Measurements from ENCODE around the gene TSHZ1.
"Not testable (repeated sequence)": the region's sequence is repeated elsewhere in the genome, so short reads cannot be mapped to it uniquely, and the experiment has no call there.

Gene TSHZ1

GRCh38 chr18:75322206-75322605 lies 111.6 kb downstream of the TSHZ1 start:
- no peak for DNase-seq (ENCODE audit: low read depth)
- TF ChIP-seq CTCF (IDR thresholded peaks at IDR 0.05; ENCODE audit: low read depth, low read length, missing control alignments): no peak
- in situ Hi-C loops (cut with HindIII; ENCODE audit: low sequenced_read_pairs): no loop called here
- H3K4me3 ChIP-seq (ENCODE audit: low read depth, low read length): no peak overlapping the region

- in situ Hi-C loops (cut with HindIII; ENCODE audit: low sequenced_read_pairs): no loop called here
- DNase-seq (ENCODE audit: low read depth): no peak
- TF ChIP-seq CTCF (IDR thresholded peaks at IDR 0.05; ENCODE audit: low read depth, low read length, missing control alignments): no peak
- no peak overlapping the region for H3K4me3 ChIP-seq (ENCODE audit: low read depth, low read length)
Observed at GRCh38 chr18:75323821-75324585, 113.4 kb downstream of the TSHZ1 start.

DNA sequence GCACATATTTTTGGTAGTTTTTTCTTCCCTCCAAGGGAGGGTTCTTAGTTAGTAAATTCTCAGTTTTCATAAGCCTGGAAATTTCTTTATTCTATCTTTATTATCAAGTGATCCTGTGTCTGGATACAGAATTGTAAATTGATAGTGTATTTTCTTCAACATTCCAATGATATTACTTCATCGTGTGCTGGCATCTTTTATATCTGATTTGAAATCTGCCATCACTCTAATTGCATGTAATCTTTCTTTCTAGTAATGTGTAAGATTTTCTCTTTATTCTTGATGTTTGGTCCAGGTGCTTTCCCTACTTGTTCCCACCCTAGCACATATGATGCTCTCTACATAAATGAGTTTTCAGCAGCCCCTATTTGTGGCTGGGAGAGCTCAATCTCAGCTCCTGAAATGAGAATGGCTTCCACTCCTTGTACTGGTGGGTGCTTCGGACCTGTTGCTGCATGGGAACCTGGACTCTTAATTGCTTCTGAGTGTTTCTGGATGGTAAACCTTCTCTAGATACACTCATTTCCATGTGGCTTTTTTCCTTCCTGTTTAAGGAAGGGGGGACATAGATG lies 114.2 kb downstream of the TSHZ1 start:
- in situ Hi-C loops (cut with HindIII; ENCODE audit: low sequenced_read_pairs): no loop called here
- no peak for DNase-seq (ENCODE audit: low read depth)
- no peak for TF ChIP-seq CTCF (IDR thresholded peaks at IDR 0.05; ENCODE audit: low read depth, low read length, missing control alignments)
- H3K4me3 ChIP-seq (ENCODE audit: low read depth, low read length): no peak overlapping the region

DNA sequence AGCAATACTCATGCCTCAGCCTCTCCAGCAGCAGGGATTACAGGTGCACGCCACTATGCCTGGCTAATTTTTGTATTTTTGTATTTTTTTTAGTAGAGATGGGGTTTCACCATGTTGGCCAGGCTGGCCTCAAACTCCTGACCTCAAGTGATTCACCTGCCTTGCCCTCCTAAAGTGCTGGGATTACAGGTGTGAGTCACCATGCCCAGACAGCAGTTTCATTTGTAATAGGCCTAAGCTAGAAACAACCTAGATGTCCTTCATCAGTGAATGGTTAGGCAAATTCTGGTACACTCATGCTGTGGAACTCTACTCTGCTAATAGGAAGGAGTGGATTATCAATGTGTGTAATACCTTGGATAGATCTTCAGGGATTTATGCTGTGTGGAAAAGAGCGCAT lies 119.2 kb downstream of the TSHZ1 start:
- DNase-seq (ENCODE audit: low read depth); H3K4me3 ChIP-seq (ENCODE audit: low read depth, low read length); in situ Hi-C loops (cut with HindIII; ENCODE audit: low sequenced_read_pairs): not testable (repeated sequence)

DNA sequence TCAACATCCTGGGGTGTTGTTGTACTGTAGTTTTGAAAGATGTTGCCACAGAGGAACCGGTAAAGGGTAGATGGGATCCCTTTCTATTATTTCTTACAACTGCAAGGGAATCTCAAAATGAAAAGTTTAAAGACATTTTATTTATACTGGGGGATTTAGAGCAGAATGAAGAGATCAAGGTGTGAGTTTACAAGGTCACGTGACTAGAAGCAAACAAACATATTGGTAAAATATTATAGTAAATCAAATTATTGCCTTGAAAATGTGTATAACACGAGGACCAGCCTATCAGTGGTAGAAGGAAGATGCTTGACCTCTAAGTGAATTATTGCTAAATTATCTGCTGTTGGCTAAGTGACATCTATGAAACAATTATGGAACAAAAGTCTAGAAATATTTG lies 119.7 kb downstream of the TSHZ1 start:
- DNase-seq (ENCODE audit: low read depth): no peak
- no peak for TF ChIP-seq CTCF (IDR thresholded peaks at IDR 0.05; ENCODE audit: low read depth, low read length, missing control alignments)
- H3K4me3 ChIP-seq (ENCODE audit: low read depth, low read length): no peak overlapping the region
- in situ Hi-C loops (cut with HindIII; ENCODE audit: low sequenced_read_pairs): no loop called here

DNA sequence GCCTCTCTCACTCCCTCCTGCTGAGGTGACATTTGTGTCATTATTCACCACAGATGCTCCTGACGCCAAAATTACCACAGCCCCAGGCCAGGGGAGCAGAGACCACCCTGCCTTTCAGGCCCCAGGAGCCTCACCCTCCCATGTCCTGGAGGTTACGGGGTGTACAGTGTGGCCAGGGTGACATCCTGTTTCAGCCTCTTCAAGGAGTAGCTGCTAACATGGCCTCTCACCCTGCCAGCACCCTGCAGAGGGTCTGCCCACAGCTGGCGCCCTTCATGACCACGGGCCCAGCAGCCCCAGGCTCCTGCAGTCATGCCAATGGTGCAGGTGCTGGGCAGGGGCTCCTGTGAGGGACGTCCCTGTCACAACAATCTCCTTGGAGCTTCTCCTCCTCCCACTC lies 124.3 kb downstream of the TSHZ1 start:
- no peak overlapping the region for H3K4me3 ChIP-seq (ENCODE audit: low read depth, low read length)
- no peak for DNase-seq (ENCODE audit: low read depth)
- no peak for TF ChIP-seq CTCF (IDR thresholded peaks at IDR 0.05; ENCODE audit: low read depth, low read length, missing control alignments)
- in situ Hi-C loops (cut with HindIII; ENCODE audit: low sequenced_read_pairs): no loop called here

GRCh38 chr18:75335511-75335910 lies 124.9 kb downstream of the TSHZ1 start:
- no peak for TF ChIP-seq CTCF (IDR thresholded peaks at IDR 0.05; ENCODE audit: low read depth, low read length, missing control alignments)
- in situ Hi-C loops (cut with HindIII; ENCODE audit: low sequenced_read_pairs): no loop called here
- no peak for DNase-seq (ENCODE audit: low read depth)
- no peak overlapping the region for H3K4me3 ChIP-seq (ENCODE audit: low read depth, low read length)
